HCT116 (cell line): ENCODE data around the gene CNTN4. TPM values are rescaled to one million over a fixed set of nuclear protein-coding genes. Genes with fewer than 3 reads are reported as not detected.

ENCODE experiments used
- ATAC-seq: fragments of 200-7000 bp; cut with Tn5 transposase; 2 replicates; pipeline ENCODE4 v1.9.1; 2020; ENCODE audit warnings: mild to moderate bottlenecking, moderate library complexity
- BruUV-seq: library from RNA; stranded (reverse); fragments of 400-500 nt; replicated peaks from 2 replicates; lab custom pipeline; 2021; lab: Mats Ljungman, UMichigan
- CTCF ChIA-PET: fragments of 300-600 bp; sonication (Branson Sonifier 250); formaldehyde crosslinking; loops from one replicate; lab custom pipeline; 2021; ENCODE audit warnings: antibody characterized with exemption; lab: Charles Lee
- POLR2A ChIA-PET: fragments of 300-600, 350-600 bp; sonication (Branson Sonifier 250); formaldehyde crosslinking; loops from one replicate; lab custom pipeline; 2021; ENCODE audit warnings: antibody characterized with exemption; lab: Charles Lee
- RAD21 ChIA-PET, 2 experiments: fragments of 300-600 bp; sonication (Branson Sonifier 250); formaldehyde crosslinking; loops; one replicate each; lab custom pipeline; 2023; ENCODE audit warnings: low total read pairs in 2 of 2; ENCODE audit not compliant: uncharacterized antibody in 2 of 2, unreplicated experiment in 2 of 2, low non-redundant PET in 1 of 2; lab: Charles Lee
- DNase-seq: peaks from one replicate; pipeline ENCODE4 v3.0.0-alpha.2; 2010; ENCODE audit warnings: low read depth, low spot score
- H2AFZ ChIP-seq: fragments of 200-600 bp; shearing (Covaris generic), sonication (generic); 2 replicates; pipeline ENCODE4 v1.6.1; 2017; ENCODE audit warnings: low read depth, mixed run types, mixed read lengths, antibody characterized with exemption, low read length; ENCODE audit not compliant: poor library complexity, severe bottlenecking
- H3K27ac ChIP-seq: 2 replicates; pipeline ENCODE4 v1.5.1; 2012; ENCODE audit warnings: low read depth, low read length
- H3K27me3 ChIP-seq: fragments of 200-600 bp; sonication (generic); 2 replicates; pipeline ENCODE4 v1.6.1; 2016; ENCODE audit warnings: mixed run types, low read length, mixed read lengths; ENCODE audit not compliant: insufficient read depth
- H3K36me3 ChIP-seq, 2 experiments: fragments of 200-500 bp in 1 of 2; fragments of 200-600 bp in 1 of 2; sonication (Bioruptor generic) in 1 of 2; sonication (generic) in 1 of 2; 2 replicates each; pipeline versions ENCODE4 v1.5.1 to v1.6.1; 2014 to 2016; ENCODE audit warnings: low read length in 2 of 2, inconsistent platforms in 1 of 2, mixed read lengths in 1 of 2, mixed run types in 1 of 2; ENCODE audit not compliant: insufficient read depth in 2 of 2, control insufficient read depth in 1 of 2
- H3K4me1 ChIP-seq, 2 experiments: fragments of 200-600 bp in 1 of 2; sonication (generic) in 1 of 2; 2 replicates each; pipeline versions ENCODE4 v1.5.1 to v1.6.1; 2012 to 2017; ENCODE audit warnings: low read length in 2 of 2, inconsistent platforms in 1 of 2, mild to moderate bottlenecking in 1 of 2, mixed read lengths in 1 of 2, mixed run types in 1 of 2, moderate library complexity in 1 of 2; ENCODE audit not compliant: insufficient read depth in 2 of 2, control insufficient read depth in 1 of 2
- H3K4me2 ChIP-seq: fragments of 200-600 bp; sonication (generic); 2 replicates; pipeline ENCODE4 v1.6.1; 2017; ENCODE audit warnings: mixed run types, low read length, mixed read lengths
- H3K4me3 ChIP-seq, 2 experiments: fragments of 200-600 bp in 1 of 2; sonication (generic) in 1 of 2; replicated peaks in 1 of 2; 2 replicates each; pipeline ENCODE4 v1.5.1; 2011 to 2016; ENCODE audit warnings: low read length in 2 of 2, control low read depth in 1 of 2, low read depth in 1 of 2, mild to moderate bottlenecking in 1 of 2, mixed read lengths in 1 of 2, mixed run types in 1 of 2
- H3K79me2 ChIP-seq: fragments of 200-600 bp; sonication (generic); 2 replicates; pipeline ENCODE4 v1.6.1; 2017; ENCODE audit warnings: mild to moderate bottlenecking, mixed run types, low read length, moderate library complexity, mixed read lengths; ENCODE audit not compliant: insufficient read depth
- H3K9ac ChIP-seq: fragments of 200-600 bp; sonication (generic); 2 replicates; pipeline ENCODE4 v1.6.1; 2016; ENCODE audit warnings: low read length, mixed read lengths
- H3K9me2 ChIP-seq: fragments of 200-600 bp; sonication (generic), shearing (Covaris generic); 2 replicates; pipeline ENCODE4 v1.6.1; 2017; ENCODE audit warnings: mixed run types, mild to moderate bottlenecking, moderate library complexity; ENCODE audit not compliant: insufficient read depth
- H3K9me3 ChIP-seq, 2 experiments: fragments of 200-500 bp in 1 of 2; fragments of 200-600 bp in 1 of 2; sonication (Bioruptor generic) in 1 of 2; sonication (generic) in 1 of 2; 2 replicates each; pipeline ENCODE4 v1.6.1; 2014 to 2017; ENCODE audit warnings: low read length in 2 of 2, mixed read lengths in 2 of 2, inconsistent platforms in 1 of 2, low read depth in 1 of 2, mild to moderate bottlenecking in 1 of 2, mixed run types in 1 of 2, moderate library complexity in 1 of 2; ENCODE audit not compliant: control insufficient read depth in 1 of 2, insufficient read depth in 1 of 2
- H4K20me1 ChIP-seq: fragments of 200-600 bp; sonication (generic), shearing (Covaris generic); 2 replicates; pipeline ENCODE4 v1.6.1; 2017; ENCODE audit warnings: mixed run types, mild to moderate bottlenecking, moderate library complexity; ENCODE audit not compliant: insufficient read depth
- CBX3 ChIP-seq: IDR thresholded peaks from 2 replicates; pipeline ENCODE4 v1.6.1; 2012; ENCODE audit warnings: low read depth
- CEBPB ChIP-seq: IDR thresholded peaks from 2 replicates; pipeline ENCODE4 v1.6.1; 2012; ENCODE audit warnings: low read depth
- EGR1 ChIP-seq: IDR thresholded peaks from 2 replicates; pipeline ENCODE4 v1.6.1; 2012; ENCODE audit warnings: low read depth
- ELF1 ChIP-seq: IDR thresholded peaks from 2 replicates; pipeline ENCODE4 v1.6.1; 2012; ENCODE audit warnings: low read depth, borderline replicate concordance
- EZH2phosphoT487 ChIP-seq: fragments of 200-600 bp; IDR thresholded peaks from 2 replicates; pipeline ENCODE4 v1.6.1; 2018; ENCODE audit warnings: antibody characterized with exemption, borderline replicate concordance
- FOSL1 ChIP-seq: IDR thresholded peaks from 2 replicates; pipeline ENCODE4 v1.6.1; 2012; ENCODE audit warnings: low read depth
- POLR2AphosphoS5 ChIP-seq: IDR thresholded peaks from 2 replicates; pipeline ENCODE4 v1.6.1; 2011; ENCODE audit warnings: mild to moderate bottlenecking, low read depth, low read length, moderate library complexity
- SP1 ChIP-seq: IDR thresholded peaks from 2 replicates; pipeline ENCODE4 v1.6.1; 2012; ENCODE audit warnings: low read depth
- TCF7L2 ChIP-seq: IDR thresholded peaks from 2 replicates; pipeline ENCODE4 v1.7.0; 2011; ENCODE audit warnings: borderline replicate concordance, inconsistent platforms; ENCODE audit not compliant: insufficient read depth, insufficient read length; ENCODE audit errors: extremely low read depth
- YY1 ChIP-seq: IDR thresholded peaks from 2 replicates; pipeline ENCODE4 v1.6.1; 2011; ENCODE audit warnings: low read length, low read depth, moderate library complexity, mild to moderate bottlenecking; ENCODE audit not compliant: insufficient replicate concordance; ENCODE audit errors: extremely low read depth
- ZFX ChIP-seq: fragments of 450-650 bp; IDR thresholded peaks from 2 replicates; pipeline ENCODE4 v1.6.1; 2017
- intact Hi-C: fragments of 100-400 bp; cut with micrococcal nuclease; formaldehyde crosslinking; loops from 2 replicates; pipeline ENCODE4 v1.10.0; 2022
- total RNA-seq: library from RNA; stranded (reverse); gene quantifications from one replicate; pipeline ENCODE4 v1.2.1, GENCODE V29; 2021; ENCODE audit not compliant: unreplicated experiment
- TF ChIP-seq, protein P1 (sequence below): IDR thresholded peaks from 2 replicates; pipeline ENCODE4 v1.6.1; 2012
- TF ChIP-seq, protein P2 (sequence below), 3 experiments: fragments of 200-600 bp in 1 of 3; sonication (generic) in 1 of 3; IDR thresholded peaks in 2 of 3; conservative IDR thresholded peaks in 1 of 3; 2 replicates each; pipeline ENCODE4 v1.5.1; 2012 to 2017; ENCODE audit warnings: low read depth in 2 of 3, low read length in 2 of 3, antibody characterized with exemption in 1 of 3, borderline replicate concordance in 1 of 3, control low read depth in 1 of 3, mild to moderate bottlenecking in 1 of 3, mixed read lengths in 1 of 3, mixed run types in 1 of 3, moderate library complexity in 1 of 3; ENCODE audit not compliant: insufficient read depth in 1 of 3
- TF ChIP-seq, protein P3 (sequence below): IDR thresholded peaks from 2 replicates; pipeline ENCODE4 v1.6.1; 2012
- TF ChIP-seq, protein P4 (sequence below): IDR thresholded peaks from 2 replicates; pipeline ENCODE4 v1.6.1; 2011; ENCODE audit warnings: mild to moderate bottlenecking, low read length, moderate library complexity; ENCODE audit not compliant: insufficient replicate concordance; ENCODE audit errors: extremely low read depth

Gene CNTN4
- total RNA-seq, 1 experiment from 2014 or later: not detected

DNA sequence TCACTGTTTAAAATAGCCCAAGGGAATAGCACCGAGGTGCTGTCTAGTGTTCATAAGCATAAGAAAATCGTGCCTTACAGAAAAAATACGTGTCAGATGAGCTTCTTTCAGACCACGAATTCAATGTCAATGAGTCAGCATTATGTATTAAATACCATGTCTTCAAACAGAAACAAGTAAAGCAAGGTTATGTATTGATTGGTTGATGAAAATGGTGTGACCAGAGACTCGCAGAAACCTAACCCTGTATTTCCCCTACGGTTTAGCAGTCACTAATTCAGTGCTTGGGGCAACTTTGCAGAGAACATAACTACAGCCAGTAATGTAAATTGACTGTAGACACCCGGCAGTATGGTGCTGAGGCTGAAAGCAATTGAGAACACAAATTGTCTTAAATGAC lies 703.8 kb downstream of the CNTN4 start:
- Histone ChIP-seq H3K4me3 (no peak overlapping the region), H3K9me2 (no peaks in the 10 kb centered on the region), H3K27ac (no peak overlapping the region), H3K9ac (no peak overlapping the region), H3K27me3 (no peaks in the 10 kb centered on the region), H3K9me3 (peaks cover 0 to 12% of the 10 kb centered on the region in 2 experiments; a peak in 2 of 4 replicates), H3K4me1 (no peaks in the 10 kb centered on the region), H3K79me2 (no peaks in the 10 kb centered on the region), H4K20me1 (no peaks in the 10 kb centered on the region), H2AFZ (no peak overlapping the region), H3K4me2 (no peak overlapping the region), H3K36me3 (no peaks in the 10 kb centered on the region)
- CTCF ChIA-PET: no interaction called here
- BruUV-seq: no TSS peak
- RAD21 ChIA-PET: no interaction called here
- TF ChIP-seq, protein P1, sequence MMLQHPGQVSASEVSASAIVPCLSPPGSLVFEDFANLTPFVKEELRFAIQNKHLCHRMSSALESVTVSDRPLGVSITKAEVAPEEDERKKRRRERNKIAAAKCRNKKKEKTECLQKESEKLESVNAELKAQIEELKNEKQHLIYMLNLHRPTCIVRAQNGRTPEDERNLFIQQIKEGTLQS: no peak
- TF ChIP-seq YY1 (no peak), EZH2phosphoT487 (no peak), CBX3 (no peak), ZFX (no peak), CEBPB (no peak), TCF7L2 (no peak), EGR1 (no peak), SP1 (no peak), FOSL1 (no peak), ELF1 (no peak), POLR2AphosphoS5 (no peak)
- TF ChIP-seq, protein P2, sequence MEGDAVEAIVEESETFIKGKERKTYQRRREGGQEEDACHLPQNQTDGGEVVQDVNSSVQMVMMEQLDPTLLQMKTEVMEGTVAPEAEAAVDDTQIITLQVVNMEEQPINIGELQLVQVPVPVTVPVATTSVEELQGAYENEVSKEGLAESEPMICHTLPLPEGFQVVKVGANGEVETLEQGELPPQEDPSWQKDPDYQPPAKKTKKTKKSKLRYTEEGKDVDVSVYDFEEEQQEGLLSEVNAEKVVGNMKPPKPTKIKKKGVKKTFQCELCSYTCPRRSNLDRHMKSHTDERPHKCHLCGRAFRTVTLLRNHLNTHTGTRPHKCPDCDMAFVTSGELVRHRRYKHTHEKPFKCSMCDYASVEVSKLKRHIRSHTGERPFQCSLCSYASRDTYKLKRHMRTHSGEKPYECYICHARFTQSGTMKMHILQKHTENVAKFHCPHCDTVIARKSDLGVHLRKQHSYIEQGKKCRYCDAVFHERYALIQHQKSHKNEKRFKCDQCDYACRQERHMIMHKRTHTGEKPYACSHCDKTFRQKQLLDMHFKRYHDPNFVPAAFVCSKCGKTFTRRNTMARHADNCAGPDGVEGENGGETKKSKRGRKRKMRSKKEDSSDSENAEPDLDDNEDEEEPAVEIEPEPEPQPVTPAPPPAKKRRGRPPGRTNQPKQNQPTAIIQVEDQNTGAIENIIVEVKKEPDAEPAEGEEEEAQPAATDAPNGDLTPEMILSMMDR (IDR thresholded peaks at IDR 0.05 in 2 of 3, conservative IDR thresholded peaks at IDR 0.05 in 1 of 3; ENCODE audit: borderline replicate concordance in 1 of 3, insufficient read depth in 1 of 3, low read depth in 2 of 3, low read length in 2 of 3): no peak
- TF ChIP-seq, protein P3, sequence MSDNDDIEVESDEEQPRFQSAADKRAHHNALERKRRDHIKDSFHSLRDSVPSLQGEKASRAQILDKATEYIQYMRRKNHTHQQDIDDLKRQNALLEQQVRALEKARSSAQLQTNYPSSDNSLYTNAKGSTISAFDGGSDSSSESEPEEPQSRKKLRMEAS: no peak
- TF ChIP-seq, protein P4, sequence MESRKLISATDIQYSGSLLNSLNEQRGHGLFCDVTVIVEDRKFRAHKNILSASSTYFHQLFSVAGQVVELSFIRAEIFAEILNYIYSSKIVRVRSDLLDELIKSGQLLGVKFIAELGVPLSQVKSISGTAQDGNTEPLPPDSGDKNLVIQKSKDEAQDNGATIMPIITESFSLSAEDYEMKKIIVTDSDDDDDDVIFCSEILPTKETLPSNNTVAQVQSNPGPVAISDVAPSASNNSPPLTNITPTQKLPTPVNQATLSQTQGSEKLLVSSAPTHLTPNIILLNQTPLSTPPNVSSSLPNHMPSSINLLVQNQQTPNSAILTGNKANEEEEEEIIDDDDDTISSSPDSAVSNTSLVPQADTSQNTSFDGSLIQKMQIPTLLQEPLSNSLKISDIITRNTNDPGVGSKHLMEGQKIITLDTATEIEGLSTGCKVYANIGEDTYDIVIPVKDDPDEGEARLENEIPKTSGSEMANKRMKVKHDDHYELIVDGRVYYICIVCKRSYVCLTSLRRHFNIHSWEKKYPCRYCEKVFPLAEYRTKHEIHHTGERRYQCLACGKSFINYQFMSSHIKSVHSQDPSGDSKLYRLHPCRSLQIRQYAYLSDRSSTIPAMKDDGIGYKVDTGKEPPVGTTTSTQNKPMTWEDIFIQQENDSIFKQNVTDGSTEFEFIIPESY: no peak
- DNase-seq (no peak), ATAC-seq (no peak)
- intact Hi-C loops: no loop called here
- POLR2A ChIA-PET: no interaction called here
